Lung microvascular endothelial cell (primary cell): ENCODE results near the gene SH3BP5. TPM values are rescaled to one million over a fixed set of nuclear protein-coding genes. Genes with fewer than 3 reads are reported as not detected.

Experiments used
- DNase-seq, 2 donors: peaks; one replicate each; pipeline versions ENCODE4 v3.0.0 to v3.0.0-alpha.2; 2010; ENCODE audit warnings: low read depth in 2 of 2
- total RNA-seq: library from RNA; depleted of rRNA; stranded (reverse); fragments of >200 nt; gene quantifications from 2 replicates; pipeline ENCODE4 v1.2.1, GENCODE V29; 2014

SH3BP5 gene
- total RNA-seq, 1 donor from 2014 or later, result 42.3 TPM

DNA sequence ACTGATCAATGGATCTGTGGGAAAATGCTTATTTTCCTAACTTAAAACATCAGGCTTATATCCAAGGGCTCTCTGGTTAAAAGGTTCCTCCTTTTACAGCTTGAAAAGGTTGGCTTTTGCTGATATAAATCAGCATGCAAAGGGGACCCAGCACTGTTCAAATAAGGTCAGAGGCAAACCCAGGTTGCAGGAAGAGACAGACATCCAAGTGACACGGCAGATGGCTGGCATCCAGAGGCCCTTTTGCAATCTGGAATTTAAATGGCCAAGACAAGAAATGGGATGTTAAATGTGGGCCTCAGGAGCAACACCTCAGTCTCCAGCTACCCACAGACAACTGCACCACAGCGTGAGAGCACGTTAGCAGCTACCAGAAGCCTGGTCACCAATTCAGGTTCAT, 6.3 kb downstream of the SH3BP5 start:
- DNase-seq, result peak in 1 of 2 donors; percentile 56

DNA sequence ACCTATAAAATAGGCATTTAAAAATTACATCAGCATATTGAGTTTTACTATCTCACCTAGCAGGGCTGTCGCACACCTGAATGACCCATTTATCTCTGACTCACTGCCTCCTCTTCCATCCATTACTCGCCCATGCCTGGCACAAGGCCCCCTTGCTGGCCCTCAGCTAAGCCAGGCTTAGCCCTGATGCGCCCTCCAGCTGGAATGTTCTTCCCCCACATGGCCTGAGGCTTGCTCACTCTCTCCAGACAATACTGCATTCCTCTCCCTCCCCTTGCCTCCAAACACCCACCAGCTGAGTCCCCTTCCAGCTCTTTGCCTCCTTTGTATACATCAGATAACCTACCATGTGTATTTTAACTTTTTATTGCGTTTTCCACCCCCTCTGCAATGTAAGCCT, 7.2 kb downstream of the SH3BP5 start:
- peak; percentile 27 to 61 for DNase-seq

DNA sequence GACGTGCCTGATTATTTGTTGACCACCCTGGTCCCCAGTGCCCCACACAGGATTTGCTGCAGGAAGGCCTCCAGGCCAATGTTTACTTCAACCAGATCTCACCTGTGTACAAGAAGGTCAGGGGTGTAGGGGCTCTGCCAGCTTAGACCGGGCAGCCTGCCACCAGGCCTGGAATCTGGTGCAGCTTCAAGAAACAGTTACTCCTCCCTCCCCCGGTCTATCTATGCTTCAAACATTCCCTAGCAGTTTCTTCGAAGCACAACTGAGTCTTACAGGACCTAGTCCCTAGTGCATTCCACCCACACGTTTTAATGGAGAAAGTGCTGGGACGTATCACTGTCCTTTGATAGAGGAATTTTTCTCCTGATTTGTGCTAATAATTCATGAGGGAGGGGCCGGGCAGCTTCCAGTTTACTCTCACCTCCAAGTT, 8.0 kb downstream of the SH3BP5 start:
- no peak for DNase-seq

DNA sequence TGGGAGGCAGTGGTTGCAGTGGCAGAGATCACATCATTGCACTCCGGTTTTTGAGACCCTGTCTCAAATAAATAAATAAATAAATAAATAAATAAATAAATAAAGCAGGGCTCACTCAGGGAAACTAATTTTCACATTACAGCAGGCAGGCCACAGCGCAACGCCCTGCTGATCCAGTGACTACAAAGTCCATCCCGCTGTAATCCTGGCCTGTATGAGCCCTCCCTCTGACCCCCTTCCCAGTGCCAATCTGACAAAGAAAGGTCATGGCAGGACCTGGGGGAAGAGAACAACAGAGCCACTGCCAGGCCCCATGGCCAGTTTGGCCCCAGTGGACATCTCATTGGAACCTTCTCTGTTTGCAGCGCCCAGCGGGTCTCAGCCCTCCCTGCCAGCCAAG, 9.3 kb downstream of the SH3BP5 start:
- no peak for DNase-seq

DNA sequence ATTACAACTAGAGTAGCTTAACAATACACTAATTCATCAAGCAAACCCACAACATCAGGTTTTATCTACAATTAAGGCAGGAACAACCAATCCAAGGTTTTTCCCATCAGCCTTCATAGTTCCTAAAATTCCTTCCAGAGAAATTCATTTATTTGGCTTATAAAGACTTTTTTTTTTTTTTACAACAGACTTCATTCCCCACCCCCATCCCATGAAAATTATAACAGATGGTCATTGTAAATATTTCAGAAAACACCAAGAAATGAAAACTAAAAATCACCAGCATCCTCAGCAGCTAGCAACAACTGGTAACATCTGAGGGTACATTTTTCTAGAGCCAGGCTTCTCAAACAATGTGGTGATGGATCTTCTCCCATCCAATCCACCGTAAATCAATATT, 11.0 kb downstream of the SH3BP5 start:
- DNase-seq, result no peak

DNA sequence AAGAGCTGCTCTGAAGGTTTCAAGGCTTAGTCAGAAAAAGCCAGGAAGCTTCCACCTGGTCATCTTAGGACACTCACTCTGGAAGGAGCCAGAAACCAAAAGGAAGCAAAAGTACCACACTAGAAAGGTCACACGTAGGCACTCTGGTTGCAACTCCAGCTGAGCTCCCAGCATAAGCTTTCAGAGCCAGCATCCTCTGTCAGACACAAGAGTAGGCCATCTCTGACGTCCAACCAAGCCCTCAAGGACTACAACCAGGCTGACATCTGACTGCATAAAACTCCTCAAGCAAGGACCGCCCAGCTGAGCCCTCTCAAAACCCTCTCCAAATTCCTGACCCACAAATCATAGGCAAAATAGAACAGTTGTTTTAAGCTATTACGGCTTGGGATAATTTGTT, 12.8 kb downstream of the SH3BP5 start:
- peak in 1 of 2 donors; percentile 41 for DNase-seq

DNA sequence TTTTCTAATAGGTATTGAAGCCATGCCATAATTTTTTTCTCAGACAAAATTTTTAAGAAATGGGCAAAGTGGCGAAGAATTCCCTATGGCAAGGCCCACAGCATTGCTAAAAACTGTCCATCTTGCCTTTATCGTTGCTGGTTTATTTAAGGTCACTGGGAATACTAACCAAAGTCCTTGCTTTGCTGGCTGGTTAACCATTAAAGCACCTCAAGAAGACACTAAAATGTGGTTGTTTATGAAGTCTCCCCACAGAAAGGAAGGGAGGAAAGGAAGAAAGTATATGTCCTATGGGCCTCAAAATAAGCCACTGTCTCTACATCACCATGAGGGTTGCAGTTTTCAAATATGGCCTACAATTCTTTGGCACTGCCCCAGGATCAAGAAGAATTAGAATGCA, 13.2 kb downstream of the SH3BP5 start:
- no peak for DNase-seq

DNA sequence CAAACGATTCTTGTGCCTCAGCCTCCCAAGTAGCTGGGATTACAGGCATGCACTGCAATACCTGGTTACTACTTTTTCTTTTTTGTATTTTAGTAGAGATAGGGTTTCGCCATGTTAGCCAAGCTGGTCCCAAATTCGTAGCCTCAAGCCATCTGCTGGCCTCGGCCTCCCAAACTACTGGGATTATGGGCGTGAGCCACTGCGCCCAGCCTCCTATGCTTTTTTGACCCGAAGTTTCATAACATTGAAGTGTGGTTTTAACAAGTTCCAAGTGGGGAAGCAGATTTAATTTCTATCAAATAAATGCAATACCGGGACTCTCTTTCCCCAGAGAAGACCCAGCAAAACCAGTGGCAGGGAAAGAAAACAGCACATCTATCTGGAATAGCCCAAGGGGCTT, 13.7 kb downstream of the SH3BP5 start:
- DNase-seq, result no peak

DNA sequence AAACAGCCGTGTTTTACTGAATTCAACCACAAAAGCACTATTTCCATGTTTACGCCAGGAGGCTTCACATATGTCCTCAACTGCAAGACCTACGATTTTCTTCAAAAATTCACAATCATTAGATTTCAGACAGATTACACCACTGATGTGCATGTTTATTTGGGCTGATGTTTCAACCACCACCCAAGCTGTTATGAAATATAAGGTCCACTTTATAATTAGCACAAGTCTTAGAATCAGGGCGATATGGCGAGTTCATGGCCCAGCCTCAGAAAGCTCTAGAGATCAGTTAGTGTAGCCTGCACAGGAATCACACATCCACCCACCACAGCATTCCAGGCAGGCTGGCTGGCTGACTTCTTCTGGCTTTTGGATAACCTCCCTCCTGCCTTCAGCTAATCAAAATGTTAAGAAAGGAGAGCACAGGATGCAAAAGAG, 15.4 kb downstream of the SH3BP5 start:
- no peak for DNase-seq

DNA sequence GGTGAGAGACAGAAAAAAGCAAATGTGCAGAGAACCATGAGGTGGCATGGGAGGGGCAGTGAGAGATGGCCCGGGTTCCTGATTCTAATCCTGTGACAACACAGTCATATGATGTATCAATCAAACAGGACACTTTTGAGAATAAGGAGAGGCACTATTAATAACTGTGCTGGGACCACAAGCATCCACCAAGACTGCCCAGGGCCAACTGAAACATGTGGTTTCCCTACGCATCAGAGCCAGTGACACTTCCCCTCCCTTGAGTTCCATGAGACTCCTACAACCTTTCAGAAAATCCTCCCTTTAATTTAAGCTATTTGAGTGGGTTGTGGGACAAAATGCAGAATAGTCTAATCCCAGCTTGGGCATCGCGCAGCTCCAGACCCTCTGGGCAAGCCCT, 17.4 kb downstream of the SH3BP5 start:
- no peak for DNase-seq

DNA sequence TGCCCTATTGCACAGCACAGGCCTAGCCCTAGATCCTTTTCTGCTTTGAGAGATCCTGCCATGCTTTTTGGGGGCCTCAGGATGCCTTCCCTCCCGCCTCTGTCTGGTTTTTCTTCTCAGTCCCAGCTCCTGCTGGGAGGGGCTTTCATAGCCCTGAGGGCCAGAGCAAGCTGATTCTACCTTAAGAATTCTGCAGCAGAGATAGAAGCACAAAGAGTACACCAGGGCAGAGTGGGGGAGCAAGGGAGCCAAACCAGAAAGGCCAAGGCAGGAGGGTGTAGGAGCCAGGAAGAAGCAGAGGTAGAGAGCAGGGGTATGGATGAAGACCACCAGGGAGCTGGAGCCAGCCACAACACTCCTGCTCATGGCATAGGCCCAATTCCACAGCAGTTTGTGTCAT, 18.1 kb downstream of the SH3BP5 start:
- no peak for DNase-seq

DNA sequence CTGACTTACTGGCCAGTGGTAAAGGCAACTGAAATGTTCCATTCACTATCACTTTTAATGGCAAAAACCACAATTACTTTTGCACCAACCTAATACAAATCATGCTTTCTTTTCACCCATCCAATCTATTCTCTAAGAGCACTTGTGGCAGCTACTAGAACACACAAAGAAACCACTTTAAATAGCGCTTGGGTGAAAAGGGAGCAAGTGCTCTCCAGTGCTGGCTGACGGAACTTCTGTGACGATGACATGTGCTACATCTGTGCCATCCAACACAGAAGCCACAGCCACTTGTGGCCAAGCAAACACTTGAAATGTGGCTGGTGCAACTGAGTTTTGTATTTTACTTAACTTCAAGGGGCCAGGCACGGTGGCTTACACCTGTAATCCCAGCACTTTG, 18.9 kb downstream of the SH3BP5 start:
- DNase-seq, result no peak

DNA sequence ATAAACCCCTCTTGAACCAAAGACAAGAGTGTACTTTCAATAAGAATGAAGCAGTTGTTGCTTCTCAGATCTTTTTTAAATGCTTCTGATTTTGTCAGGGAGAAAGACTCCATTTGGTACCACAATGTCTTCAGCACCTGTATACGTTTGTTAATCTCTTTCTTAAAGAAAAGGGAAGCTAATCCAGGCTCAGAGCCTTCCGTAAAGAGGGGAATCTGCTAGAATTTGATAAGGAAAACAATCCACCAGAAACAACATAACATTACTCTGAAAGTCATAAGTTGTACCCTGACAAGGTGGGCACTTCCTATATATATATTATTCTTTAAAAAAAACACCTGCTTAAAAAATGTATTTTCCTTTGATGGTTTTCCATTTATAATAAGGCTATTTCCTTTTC, 19.8 kb downstream of the SH3BP5 start:
- no peak for DNase-seq

DNA sequence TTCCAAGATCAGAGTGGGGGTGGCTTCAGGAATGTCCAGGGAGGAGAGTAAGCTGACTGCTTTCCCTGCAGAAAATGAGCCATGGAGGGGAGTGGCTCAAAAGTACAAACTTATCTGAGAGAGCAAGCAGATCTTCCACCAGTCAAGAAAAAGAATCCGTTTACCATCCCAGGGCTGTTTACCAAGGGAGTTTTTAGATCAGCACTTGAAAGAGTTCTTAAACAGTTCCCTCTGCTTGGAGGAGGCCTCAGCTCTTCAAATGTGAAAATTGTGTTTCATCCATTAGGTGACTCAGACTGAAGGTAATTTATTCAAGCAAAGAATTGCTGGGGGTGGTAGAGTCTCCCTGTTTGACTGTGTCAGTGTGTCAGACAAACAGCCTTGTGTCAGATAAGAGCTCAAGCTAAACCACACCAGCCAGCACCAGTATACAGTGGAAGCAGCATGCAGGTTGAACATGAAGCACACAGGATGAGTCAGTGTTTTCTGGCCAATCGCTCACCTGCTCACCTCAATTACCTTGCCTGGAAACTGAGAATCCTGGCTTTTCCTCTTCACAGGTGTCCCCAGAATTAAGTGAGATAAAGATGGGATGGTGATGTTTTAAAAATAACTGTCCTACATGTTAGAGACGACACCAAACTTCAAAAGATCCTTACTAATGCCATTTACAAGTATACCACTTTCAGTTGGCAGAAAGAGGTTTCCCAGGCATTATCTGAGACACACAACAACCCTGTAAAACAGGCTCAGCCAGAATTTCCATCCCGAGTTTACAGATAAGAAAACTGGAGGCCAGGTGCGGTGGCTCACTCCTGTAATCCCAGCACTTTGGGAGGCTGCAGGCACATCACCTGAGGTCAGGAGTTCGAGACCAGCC, 21.7 kb downstream of the SH3BP5 start:
- peak in 1 of 2 donors; percentile 32 for DNase-seq

DNA sequence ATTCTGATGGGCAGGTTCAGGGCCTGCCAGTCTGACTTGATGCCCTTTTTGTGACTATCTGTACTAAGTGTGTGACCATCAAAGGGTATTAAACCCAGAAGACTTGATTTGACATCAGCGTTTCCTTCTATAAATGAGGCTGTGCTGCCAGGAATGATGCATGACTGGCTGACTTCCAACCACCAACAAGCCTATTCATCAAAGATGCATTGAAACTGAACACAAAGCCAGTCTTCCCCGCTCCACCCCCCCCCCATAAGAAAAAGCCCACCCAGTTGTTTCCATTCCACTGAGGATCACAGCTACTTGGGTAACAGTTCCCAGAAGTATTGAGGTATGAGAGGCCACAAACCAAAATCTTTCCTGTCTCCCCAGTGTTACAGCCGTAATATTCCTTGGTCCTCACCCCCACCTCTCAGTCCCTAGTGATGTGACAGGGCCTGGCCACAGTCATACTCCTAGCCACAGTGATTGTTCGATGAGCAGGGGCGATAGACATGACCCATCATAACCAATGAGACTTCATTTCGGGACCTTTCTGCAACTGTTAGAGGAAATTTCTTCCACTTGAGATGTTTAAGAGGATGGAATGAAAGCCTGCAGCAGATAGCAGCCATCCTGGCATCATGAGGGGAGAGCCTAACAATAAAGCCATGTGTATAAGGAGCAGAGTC, 22.6 kb downstream of the SH3BP5 start:
- peak; percentile 65 to 81 for DNase-seq

DNA sequence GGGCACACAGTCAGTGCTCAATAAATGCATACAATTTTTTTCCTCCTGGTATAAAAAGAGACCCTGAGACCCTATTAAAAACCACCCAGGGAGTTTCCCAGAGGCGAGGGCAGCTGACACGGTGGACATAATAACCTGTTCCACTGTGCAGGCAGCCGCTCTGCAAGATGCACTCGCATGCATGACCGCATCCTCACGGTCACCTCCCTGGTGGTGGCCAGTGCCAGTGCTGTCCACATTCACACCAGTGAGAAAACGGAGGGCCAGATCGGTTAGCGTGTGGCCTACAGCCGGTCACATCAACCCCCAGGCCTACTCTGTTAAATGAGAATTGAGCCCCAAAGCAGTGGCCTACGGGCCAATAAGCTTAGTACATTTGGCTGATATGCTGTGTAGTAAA, 24.8 kb downstream of the SH3BP5 start:
- no peak for DNase-seq

DNA sequence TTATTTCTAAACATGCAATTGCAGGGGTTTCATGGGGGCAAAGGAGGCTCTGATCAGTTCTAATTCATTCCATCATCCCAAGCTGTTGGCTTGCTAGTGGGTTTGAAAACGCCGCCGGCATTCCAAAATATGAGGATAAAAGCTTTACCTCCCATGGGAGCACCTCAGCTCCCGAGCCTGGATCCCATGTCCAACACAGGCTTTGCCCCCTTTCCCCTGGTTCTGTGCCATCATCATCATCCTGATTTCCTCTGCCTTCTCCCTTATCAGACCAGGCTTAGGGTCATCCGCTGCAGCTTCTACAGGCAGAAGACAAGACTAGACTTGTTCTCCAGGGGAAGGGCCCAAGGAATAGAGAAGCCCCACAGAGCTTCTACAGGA, 25.4 kb downstream of the SH3BP5 start:
- no peak for DNase-seq

DNA sequence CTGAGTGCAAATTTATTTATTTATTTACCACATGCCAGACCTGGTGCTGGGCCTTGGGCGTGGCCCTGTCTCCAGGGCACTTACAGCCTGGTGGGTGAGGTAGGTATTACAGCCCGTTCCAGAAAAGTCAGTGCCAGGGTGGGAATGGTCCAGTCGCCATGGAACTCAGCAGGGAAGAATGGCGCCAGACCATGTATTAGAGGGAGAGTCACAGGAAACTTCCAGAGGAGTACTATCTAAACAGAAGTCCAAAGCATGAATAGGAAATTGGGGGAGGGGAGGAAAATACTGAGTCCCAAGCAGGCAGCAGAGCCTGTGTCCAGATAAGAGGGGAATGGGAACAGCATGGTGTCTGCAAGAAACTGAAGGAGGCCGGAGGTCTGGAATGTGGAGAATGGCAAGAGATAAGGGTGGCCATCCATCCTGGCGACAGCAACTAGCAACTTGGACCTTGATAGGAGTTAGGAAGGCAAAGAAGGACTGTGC, 27.0 kb downstream of the SH3BP5 start:
- peak; percentile 29 to 60 for DNase-seq

DNA sequence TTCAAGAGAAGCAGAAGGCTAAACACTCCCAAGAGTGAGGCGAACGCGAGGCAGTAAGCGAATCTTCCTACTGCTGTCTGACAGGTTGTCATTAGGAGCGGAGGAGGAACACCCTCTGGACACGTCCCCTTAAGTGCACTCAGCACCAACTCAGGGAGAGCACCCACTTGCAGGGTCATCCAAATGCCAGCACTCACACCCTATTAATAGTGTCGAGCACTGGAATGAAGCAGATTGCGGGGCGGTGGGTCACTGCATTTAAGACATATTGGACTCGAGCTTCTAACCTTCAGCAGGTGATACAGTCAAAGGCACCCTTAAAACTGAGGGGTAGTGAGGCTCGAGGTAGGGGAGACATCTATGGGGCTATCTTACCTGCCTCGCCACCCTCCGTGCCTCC, 28.7 kb downstream of the SH3BP5 start:
- DNase-seq, result no peak

DNA sequence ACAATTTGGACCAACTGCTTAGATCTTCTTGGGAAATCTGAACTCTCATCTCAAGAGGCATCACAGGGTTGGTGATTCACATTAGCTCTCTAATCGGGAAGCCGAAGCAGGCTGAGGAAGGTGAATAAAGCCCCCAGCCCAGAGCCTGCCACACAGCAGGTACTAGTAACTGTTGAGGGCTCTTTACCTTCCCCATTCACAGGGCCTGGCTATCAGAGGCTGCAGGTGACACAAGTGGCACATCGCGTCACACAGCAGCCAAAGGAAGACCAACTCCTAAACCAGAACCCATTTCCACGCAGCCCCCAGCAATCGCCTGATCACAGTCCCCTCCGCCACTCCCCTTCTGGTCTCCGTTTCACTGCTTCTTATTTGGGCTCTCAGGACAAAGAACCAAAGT, 29.2 kb downstream of the SH3BP5 start:
- no peak for DNase-seq

DNA sequence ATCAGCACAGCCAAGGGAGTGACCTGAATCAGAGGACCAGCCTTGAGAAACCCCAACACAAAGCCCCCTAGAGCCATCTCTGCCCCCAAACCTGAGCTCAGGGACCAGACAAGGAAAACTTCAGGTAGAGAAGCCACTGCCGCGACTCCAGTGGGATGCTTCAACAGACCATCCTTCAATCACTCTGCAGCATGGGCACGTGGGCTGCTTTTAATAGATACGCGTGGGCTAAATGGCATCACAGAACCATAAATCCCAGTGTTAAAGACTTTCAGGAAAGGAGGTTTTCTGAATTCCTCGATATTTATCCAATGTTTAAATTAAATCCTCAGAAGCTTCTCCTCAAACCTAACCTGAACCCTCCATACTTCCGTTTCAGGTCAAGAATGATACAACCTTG, 30.6 kb downstream of the SH3BP5 start:
- DNase-seq, result no peak

DNA sequence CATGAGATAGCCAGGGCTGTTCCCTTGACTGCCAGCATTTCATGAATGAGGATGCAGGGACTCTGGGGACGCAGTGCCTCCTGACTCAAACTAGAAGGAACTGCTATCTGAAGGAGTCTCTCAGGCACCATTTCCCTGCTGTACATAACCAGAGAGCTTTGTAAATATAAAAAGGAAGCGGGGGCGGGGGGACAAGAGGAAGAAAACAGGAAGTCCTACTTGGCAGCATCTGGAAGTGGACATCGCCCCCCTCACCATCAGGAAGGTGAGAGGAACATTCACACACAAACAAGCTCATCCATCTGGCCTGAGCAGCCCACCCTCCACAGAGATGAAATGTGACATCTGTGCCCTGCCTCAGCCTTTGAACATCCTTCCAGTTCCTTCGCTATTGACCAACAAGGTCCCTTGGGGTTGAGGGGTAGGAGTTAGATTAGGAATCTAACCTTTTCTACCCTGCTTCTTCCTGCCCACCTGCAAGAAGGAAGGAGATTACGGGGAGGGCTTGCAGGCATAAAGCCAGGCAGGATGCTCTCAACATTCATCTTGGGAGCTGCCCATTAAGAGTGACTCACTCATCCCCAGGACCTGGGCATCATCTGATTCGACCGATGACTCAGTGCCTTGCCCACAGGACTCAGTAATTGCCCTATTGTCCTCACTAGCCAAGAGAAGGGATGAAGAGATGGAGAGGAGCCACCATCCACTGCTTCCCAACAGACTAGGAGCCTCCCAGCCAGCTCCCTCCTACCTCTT, 31.9 kb downstream of the SH3BP5 start:
- DNase-seq, result peak; percentile 63 to 96
